ENCODE data around the gene SYNPO2L. TPM values are rescaled to one million over a fixed set of nuclear protein-coding genes. Genes with fewer than 3 reads are reported as not detected.

The SYNPO2L gene
- total RNA-seq, 1 experiment from 2014 or later, result 0.22 TPM

DNA sequence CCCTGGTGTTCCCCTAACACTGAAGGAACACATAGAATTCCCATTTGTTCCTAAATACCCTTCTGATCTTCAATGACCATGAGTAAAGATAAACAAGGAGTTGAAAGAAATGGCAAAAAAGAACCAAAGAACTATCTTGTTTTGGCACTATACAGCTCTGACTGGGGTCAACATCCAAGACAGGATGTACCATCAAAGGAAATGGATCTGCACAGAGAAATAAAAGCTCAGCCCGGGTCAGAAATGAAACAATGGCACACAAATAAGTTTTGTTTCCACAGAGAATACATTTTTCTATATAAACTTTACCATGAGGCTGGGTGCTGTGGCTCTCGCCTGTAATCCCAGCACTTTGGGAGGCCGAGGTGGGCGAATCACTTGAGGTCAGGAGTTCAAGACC lies 46.7 kb downstream of the SYNPO2L start (continued):
- TF ChIP-seq, protein P1, sequence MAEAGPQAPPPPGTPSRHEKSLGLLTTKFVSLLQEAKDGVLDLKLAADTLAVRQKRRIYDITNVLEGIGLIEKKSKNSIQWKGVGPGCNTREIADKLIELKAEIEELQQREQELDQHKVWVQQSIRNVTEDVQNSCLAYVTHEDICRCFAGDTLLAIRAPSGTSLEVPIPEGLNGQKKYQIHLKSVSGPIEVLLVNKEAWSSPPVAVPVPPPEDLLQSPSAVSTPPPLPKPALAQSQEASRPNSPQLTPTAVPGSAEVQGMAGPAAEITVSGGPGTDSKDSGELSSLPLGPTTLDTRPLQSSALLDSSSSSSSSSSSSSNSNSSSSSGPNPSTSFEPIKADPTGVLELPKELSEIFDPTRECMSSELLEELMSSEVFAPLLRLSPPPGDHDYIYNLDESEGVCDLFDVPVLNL (CRISPR knock-in tag; IDR thresholded peaks at IDR 0.05; ENCODE audit: borderline replicate concordance, low read depth), result no peak
- TF ChIP-seq, protein P2, sequence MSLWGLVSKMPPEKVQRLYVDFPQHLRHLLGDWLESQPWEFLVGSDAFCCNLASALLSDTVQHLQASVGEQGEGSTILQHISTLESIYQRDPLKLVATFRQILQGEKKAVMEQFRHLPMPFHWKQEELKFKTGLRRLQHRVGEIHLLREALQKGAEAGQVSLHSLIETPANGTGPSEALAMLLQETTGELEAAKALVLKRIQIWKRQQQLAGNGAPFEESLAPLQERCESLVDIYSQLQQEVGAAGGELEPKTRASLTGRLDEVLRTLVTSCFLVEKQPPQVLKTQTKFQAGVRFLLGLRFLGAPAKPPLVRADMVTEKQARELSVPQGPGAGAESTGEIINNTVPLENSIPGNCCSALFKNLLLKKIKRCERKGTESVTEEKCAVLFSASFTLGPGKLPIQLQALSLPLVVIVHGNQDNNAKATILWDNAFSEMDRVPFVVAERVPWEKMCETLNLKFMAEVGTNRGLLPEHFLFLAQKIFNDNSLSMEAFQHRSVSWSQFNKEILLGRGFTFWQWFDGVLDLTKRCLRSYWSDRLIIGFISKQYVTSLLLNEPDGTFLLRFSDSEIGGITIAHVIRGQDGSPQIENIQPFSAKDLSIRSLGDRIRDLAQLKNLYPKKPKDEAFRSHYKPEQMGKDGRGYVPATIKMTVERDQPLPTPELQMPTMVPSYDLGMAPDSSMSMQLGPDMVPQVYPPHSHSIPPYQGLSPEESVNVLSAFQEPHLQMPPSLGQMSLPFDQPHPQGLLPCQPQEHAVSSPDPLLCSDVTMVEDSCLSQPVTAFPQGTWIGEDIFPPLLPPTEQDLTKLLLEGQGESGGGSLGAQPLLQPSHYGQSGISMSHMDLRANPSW (CRISPR knock-in tag; conservative IDR thresholded peaks at IDR 0.05; ENCODE audit: low read depth), result no peak
- TF ChIP-seq EMX1 (CRISPR knock-in tag; IDR thresholded peaks at IDR 0.05), result no peak

DNA sequence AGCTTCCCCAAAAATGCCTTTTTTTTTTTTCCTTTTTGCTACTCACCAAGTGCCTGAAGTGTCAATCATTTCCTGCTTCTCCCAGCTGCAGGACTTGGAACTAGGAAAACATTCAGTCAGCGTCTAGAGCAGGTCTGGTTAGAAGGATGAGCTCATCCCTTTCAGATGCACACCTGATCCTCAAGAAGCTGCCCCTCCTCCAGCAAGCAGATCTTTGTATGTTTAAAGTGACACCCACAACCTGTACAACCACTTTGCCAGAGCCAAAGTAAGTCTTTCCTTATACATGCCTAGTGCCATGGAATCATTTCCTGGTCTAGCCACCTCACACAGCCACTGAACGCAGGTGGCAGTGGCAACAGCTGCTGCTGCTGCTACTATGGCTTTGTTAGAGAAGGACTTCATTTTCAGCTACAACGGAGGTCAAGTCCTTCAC lies 54.3 kb downstream of the SYNPO2L start:
- Mint-ChIP-seq H3K4me1 (peaks cover 11% of the 10 kb centered on the region), H3K36me3 (peaks cover 9% of the 10 kb centered on the region), H3K27ac (peak overlapping the region; percentile 93), H3K27me3 (ENCODE audit: low read depth) (no peaks in the 10 kb centered on the region), H3K9me3 (no peaks in the 10 kb centered on the region; the same call in 1 of the 2 replicates), H3K4me3 (no peak overlapping the region)
- ATAC-seq (peak; percentile 89), DNase-seq (ENCODE audit: low spot score) (no peak)
- no peak for TF ChIP-seq RORB (CRISPR knock-in tag; IDR thresholded peaks at IDR 0.05)
- no peak for TF ChIP-seq ESRRA (CRISPR knock-in tag; IDR thresholded peaks at IDR 0.05; ENCODE audit: borderline replicate concordance)
- TF ChIP-seq, protein P3, sequence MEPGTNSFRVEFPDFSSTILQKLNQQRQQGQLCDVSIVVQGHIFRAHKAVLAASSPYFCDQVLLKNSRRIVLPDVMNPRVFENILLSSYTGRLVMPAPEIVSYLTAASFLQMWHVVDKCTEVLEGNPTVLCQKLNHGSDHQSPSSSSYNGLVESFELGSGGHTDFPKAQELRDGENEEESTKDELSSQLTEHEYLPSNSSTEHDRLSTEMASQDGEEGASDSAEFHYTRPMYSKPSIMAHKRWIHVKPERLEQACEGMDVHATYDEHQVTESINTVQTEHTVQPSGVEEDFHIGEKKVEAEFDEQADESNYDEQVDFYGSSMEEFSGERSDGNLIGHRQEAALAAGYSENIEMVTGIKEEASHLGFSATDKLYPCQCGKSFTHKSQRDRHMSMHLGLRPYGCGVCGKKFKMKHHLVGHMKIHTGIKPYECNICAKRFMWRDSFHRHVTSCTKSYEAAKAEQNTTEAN (CRISPR knock-in tag; IDR thresholded peaks at IDR 0.05), result no peak
- no peak for TF ChIP-seq SP1 (CRISPR knock-in tag; conservative IDR thresholded peaks at IDR 0.05)
- TF ChIP-seq, protein P4, sequence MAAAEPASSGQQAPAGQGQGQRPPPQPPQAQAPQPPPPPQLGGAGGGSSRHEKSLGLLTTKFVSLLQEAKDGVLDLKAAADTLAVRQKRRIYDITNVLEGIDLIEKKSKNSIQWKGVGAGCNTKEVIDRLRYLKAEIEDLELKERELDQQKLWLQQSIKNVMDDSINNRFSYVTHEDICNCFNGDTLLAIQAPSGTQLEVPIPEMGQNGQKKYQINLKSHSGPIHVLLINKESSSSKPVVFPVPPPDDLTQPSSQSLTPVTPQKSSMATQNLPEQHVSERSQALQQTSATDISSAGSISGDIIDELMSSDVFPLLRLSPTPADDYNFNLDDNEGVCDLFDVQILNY (CRISPR knock-in tag; IDR thresholded peaks at IDR 0.05), result no peak
- TF ChIP-seq NFE2L1 (CRISPR knock-in tag; IDR thresholded peaks at IDR 0.05), result no peak
- TF ChIP-seq, protein P5, sequence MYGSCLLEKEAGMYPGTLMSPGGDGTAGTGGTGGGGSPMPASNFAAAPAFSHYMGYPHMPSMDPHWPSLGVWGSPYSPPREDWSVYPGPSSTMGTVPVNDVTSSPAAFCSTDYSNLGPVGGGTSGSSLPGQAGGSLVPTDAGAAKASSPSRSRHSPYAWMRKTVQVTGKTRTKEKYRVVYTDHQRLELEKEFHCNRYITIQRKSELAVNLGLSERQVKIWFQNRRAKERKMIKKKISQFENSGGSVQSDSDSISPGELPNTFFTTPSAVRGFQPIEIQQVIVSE (CRISPR knock-in tag; IDR thresholded peaks at IDR 0.05; ENCODE audit: borderline replicate concordance), result no peak
- TF ChIP-seq ETV6 (CRISPR knock-in tag; IDR thresholded peaks at IDR 0.05), result no peak
- TF ChIP-seq, protein P6, sequence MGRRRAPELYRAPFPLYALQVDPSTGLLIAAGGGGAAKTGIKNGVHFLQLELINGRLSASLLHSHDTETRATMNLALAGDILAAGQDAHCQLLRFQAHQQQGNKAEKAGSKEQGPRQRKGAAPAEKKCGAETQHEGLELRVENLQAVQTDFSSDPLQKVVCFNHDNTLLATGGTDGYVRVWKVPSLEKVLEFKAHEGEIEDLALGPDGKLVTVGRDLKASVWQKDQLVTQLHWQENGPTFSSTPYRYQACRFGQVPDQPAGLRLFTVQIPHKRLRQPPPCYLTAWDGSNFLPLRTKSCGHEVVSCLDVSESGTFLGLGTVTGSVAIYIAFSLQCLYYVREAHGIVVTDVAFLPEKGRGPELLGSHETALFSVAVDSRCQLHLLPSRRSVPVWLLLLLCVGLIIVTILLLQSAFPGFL (CRISPR knock-in tag; IDR thresholded peaks at IDR 0.05; ENCODE audit: borderline replicate concordance), result no peak
- TF ChIP-seq, protein P7, sequence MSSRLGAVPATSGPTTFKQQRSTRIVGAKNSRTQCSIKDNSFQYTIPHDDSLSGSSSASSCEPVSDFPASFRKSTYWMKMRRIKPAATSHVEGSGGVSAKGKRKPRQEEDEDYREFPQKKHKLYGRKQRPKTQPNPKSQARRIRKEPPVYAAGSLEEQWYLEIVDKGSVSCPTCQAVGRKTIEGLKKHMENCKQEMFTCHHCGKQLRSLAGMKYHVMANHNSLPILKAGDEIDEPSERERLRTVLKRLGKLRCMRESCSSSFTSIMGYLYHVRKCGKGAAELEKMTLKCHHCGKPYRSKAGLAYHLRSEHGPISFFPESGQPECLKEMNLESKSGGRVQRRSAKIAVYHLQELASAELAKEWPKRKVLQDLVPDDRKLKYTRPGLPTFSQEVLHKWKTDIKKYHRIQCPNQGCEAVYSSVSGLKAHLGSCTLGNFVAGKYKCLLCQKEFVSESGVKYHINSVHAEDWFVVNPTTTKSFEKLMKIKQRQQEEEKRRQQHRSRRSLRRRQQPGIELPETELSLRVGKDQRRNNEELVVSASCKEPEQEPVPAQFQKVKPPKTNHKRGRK (CRISPR knock-in tag; IDR thresholded peaks at IDR 0.05; ENCODE audit: borderline replicate concordance), result no peak
- POLR2A ChIA-PET, result interaction anchor here (1.0 to 2.4 kb wide), 2 partner anchors 10 to 24 kb away, joined by 3 to 12 read pairs; partner anchors contain the start of gene USP54
- CTCF ChIA-PET, result interaction anchor here (0.9 to 1.5 kb wide), 3 partner anchors 24 to 72 kb away, joined by 3 to 7 read pairs (median 3); no protein-coding TSS in a partner anchor

Data from WTC11 (cell line).